ENCODE data around the gene CACNA2D2. TPM values are rescaled to one million over a fixed set of nuclear protein-coding genes. Genes with fewer than 3 reads are reported as not detected.

The CACNA2D2 gene
- total and polyA plus RNA-seq, 2 experiments from 2014 or later, result 0.87 to 1.5 TPM

- Histone ChIP-seq H3K9me3 (ENCODE audit: low read depth) (no peaks in the 10 kb centered on the region), H2AFZ (no peak overlapping the region)
These were observed 122.9 kb downstream of the CACNA2D2 start for GRCh38 chr3:50380405-50381085.

GRCh38 chr3:50378757-50379156 is 124.7 kb downstream of the CACNA2D2 start:
- WGBS (ENCODE audit: low lambda C conversion rate, missing lambda C conversion rate), result 86% methylated on average over 16 of the region's 17 CpGs
- Histone ChIP-seq H3K9me3 (ENCODE audit: low read depth) (no peaks in the 10 kb centered on the region), H3K9me2 (replicated peaks; ENCODE audit: insufficient read depth) (no peaks in the 10 kb centered on the region), H3K4me1 (ENCODE audit: insufficient read depth) (no peaks in the 10 kb centered on the region), H4K20me1 (ENCODE audit: insufficient read depth, poor library complexity, severe bottlenecking) (no peaks in the 10 kb centered on the region), H3K4me3 (no peak overlapping the region), H3K4me2 (no peak overlapping the region), H3K36me3 (replicated peaks; ENCODE audit: insufficient read depth, low read depth) (no peaks in the 10 kb centered on the region), H3K27me3 (no peaks in the 10 kb centered on the region), H2AFZ (no peak overlapping the region), H3K27ac (no peak overlapping the region), H3K79me2 (no peaks in the 10 kb centered on the region)
- no peak for DNase-seq (ENCODE audit: low spot score)
- no peak for TF ChIP-seq EZH2phosphoT487 (IDR thresholded peaks at IDR 0.05; ENCODE audit: low read depth, severe bottlenecking, unreplicated experiment)
- TF ChIP-seq EZH2 (IDR thresholded peaks at IDR 0.05; ENCODE audit: borderline replicate concordance), result no peak
- TF ChIP-seq, protein P1, sequence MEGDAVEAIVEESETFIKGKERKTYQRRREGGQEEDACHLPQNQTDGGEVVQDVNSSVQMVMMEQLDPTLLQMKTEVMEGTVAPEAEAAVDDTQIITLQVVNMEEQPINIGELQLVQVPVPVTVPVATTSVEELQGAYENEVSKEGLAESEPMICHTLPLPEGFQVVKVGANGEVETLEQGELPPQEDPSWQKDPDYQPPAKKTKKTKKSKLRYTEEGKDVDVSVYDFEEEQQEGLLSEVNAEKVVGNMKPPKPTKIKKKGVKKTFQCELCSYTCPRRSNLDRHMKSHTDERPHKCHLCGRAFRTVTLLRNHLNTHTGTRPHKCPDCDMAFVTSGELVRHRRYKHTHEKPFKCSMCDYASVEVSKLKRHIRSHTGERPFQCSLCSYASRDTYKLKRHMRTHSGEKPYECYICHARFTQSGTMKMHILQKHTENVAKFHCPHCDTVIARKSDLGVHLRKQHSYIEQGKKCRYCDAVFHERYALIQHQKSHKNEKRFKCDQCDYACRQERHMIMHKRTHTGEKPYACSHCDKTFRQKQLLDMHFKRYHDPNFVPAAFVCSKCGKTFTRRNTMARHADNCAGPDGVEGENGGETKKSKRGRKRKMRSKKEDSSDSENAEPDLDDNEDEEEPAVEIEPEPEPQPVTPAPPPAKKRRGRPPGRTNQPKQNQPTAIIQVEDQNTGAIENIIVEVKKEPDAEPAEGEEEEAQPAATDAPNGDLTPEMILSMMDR (IDR thresholded peaks at IDR 0.05; ENCODE audit: poor library complexity), result no peak

More at GRCh38 chr3:50380405-50381085, 122.9 kb downstream of the CACNA2D2 start:
- Histone ChIP-seq H3K9me2 (replicated peaks; ENCODE audit: insufficient read depth) (no peaks in the 10 kb centered on the region), H4K20me1 (ENCODE audit: insufficient read depth, poor library complexity, severe bottlenecking) (no peaks in the 10 kb centered on the region), H3K27me3 (no peaks in the 10 kb centered on the region), H3K4me2 (no peak overlapping the region), H3K79me2 (no peaks in the 10 kb centered on the region), H3K4me1 (ENCODE audit: insufficient read depth) (no peaks in the 10 kb centered on the region), H3K27ac (no peak overlapping the region), H3K4me3 (no peak overlapping the region), H3K36me3 (replicated peaks; ENCODE audit: insufficient read depth, low read depth) (no peaks in the 10 kb centered on the region)
- TF ChIP-seq EZH2 (IDR thresholded peaks at IDR 0.05; ENCODE audit: borderline replicate concordance), result no peak
- no peak for TF ChIP-seq EZH2phosphoT487 (IDR thresholded peaks at IDR 0.05; ENCODE audit: low read depth, severe bottlenecking, unreplicated experiment)
- TF ChIP-seq, protein P1 (IDR thresholded peaks at IDR 0.05; ENCODE audit: poor library complexity), result no peak
- DNase-seq (ENCODE audit: low spot score), result no peak
- 78% methylated on average over 16 of the region's 17 CpGs for WGBS (ENCODE audit: low lambda C conversion rate, missing lambda C conversion rate)

GRCh38 chr3:50378024-50378423 is 125.4 kb downstream of the CACNA2D2 start:
- Histone ChIP-seq H3K79me2 (no peaks in the 10 kb centered on the region), H3K36me3 (replicated peaks; ENCODE audit: insufficient read depth, low read depth) (no peaks in the 10 kb centered on the region), H4K20me1 (ENCODE audit: insufficient read depth, poor library complexity, severe bottlenecking) (no peaks in the 10 kb centered on the region), H3K4me1 (ENCODE audit: insufficient read depth) (peaks cover 2% of the 10 kb centered on the region), H3K27ac (no peak overlapping the region), H3K9me3 (ENCODE audit: low read depth) (no peaks in the 10 kb centered on the region), H3K9me2 (replicated peaks; ENCODE audit: insufficient read depth) (no peaks in the 10 kb centered on the region), H3K27me3 (no peaks in the 10 kb centered on the region), H3K4me2 (no peak overlapping the region), H2AFZ (no peak overlapping the region), H3K4me3 (no peak overlapping the region)
- no peak for DNase-seq (ENCODE audit: low spot score)
- 87% methylated on average over 6 of the region's 6 CpGs for WGBS (ENCODE audit: low lambda C conversion rate, missing lambda C conversion rate)
- TF ChIP-seq EZH2phosphoT487 (IDR thresholded peaks at IDR 0.05; ENCODE audit: low read depth, severe bottlenecking, unreplicated experiment) (no peak), EZH2 (IDR thresholded peaks at IDR 0.05; ENCODE audit: borderline replicate concordance) (no peak)
- TF ChIP-seq, protein P1 (IDR thresholded peaks at IDR 0.05; ENCODE audit: poor library complexity), result no peak
